ENCODE measurements around the gene PODXL2.
A peak's percentile ranks its signal among the peaks of the same experiment; 100 is the strongest.

Gene PODXL2

GRCh38 chr3:127658234-127658633 is 29.2 kb downstream of the PODXL2 start:
- no peak for DNase-seq (ENCODE audit: low read depth)

- no peak for DNase-seq (ENCODE audit: low read depth)
Observed at GRCh38 chr3:127660621-127661251, 31.8 kb downstream of the PODXL2 start.

GRCh38 chr3:127661600-127661999 is 32.6 kb downstream of the PODXL2 start:
- no peak for DNase-seq (ENCODE audit: low read depth)

GRCh38 chr3:127662001-127662469 is 33.0 kb downstream of the PODXL2 start:
- DNase-seq (ENCODE audit: low read depth), result no peak

GRCh38 chr3:127663151-127663550 is 34.2 kb downstream of the PODXL2 start:
- no peak for DNase-seq (ENCODE audit: low read depth)

- DNase-seq (ENCODE audit: low read depth), result no peak
Observed at GRCh38 chr3:127665165-127665564, 36.2 kb downstream of the PODXL2 start.

- DNase-seq (ENCODE audit: low read depth), result no peak
Observed at GRCh38 chr3:127665586-127665985, 36.6 kb downstream of the PODXL2 start.

GRCh38 chr3:127666676-127667075 is 37.7 kb downstream of the PODXL2 start:
- no peak for DNase-seq (ENCODE audit: low read depth)

GRCh38 chr3:127667119-127667681 is 38.2 kb downstream of the PODXL2 start:
- DNase-seq (ENCODE audit: low read depth), result no peak

- DNase-seq (ENCODE audit: low read depth), result no peak
Observed at GRCh38 chr3:127668906-127669305, 39.9 kb downstream of the PODXL2 start.

GRCh38 chr3:127669541-127670228 is 40.7 kb downstream of the PODXL2 start:
- no peak for DNase-seq (ENCODE audit: low read depth)

- DNase-seq (ENCODE audit: low read depth), result no peak
Observed at GRCh38 chr3:127670229-127670559, 41.2 kb downstream of the PODXL2 start.

- no peak for DNase-seq (ENCODE audit: low read depth)
Observed at GRCh38 chr3:127670761-127671522, 42.0 kb downstream of the PODXL2 start.

- DNase-seq (ENCODE audit: low read depth), result no peak
Observed at GRCh38 chr3:127671523-127672428, 42.8 kb downstream of the PODXL2 start.

- DNase-seq (ENCODE audit: low read depth), result peak; percentile 78
Observed at GRCh38 chr3:127672429-127673190, 43.6 kb downstream of the PODXL2 start, which contains the start of gene ABTB1. TSS of gene ABTB1 (plus strand) at chr3:127672952. CDS start at chr3:127673026, 74 bp downstream.

- DNase-seq (ENCODE audit: low read depth), result peak; percentile 35
Observed at GRCh38 chr3:127673191-127674100, 44.5 kb downstream of the PODXL2 start.

- DNase-seq (ENCODE audit: low read depth), result no peak
Observed at GRCh38 chr3:127674101-127674721, 45.2 kb downstream of the PODXL2 start.

- DNase-seq (ENCODE audit: low read depth), result no peak
Observed at GRCh38 chr3:127674790-127675189, 45.8 kb downstream of the PODXL2 start.

Measured in activated T-cell treated with anti-CD3 and anti-CD28 coated beads for 1 hour (primary cell).